Measurements from ENCODE around the gene ARHGAP24. TPM values are rescaled to one million over a fixed set of nuclear protein-coding genes. Genes with fewer than 3 reads are reported as not detected.
"Not testable (repeated sequence)": the region's sequence is repeated elsewhere in the genome, so short reads cannot be mapped to it uniquely, and the experiment has no call there.

ARHGAP24 gene
- total RNA-seq, 2 donors from 2014 or later, result 34.0 to 42.0 TPM

- Histone ChIP-seq H3K27ac (no peak overlapping the region), H3K4me1 (no peaks in the 10 kb centered on the region), H3K4me3 (no peak overlapping the region), H3K9me3 (no peaks in the 10 kb centered on the region), H3K27me3 (no peaks in the 10 kb centered on the region), H3K36me3 (no peaks in the 10 kb centered on the region)
- DNase-seq (ENCODE audit: low spot score), result no peak
- TF ChIP-seq CTCF (IDR thresholded peaks at IDR 0.05), result no peak
These were observed 436.0 kb downstream of the ARHGAP24 start for GRCh38 chr4:85910985-85911384.

- Histone ChIP-seq H3K27me3 (no peaks in the 10 kb centered on the region), H3K4me3 (no peak overlapping the region), H3K36me3 (no peaks in the 10 kb centered on the region), H3K4me1 (no peaks in the 10 kb centered on the region), H3K27ac (no peak overlapping the region), H3K9me3 (no peaks in the 10 kb centered on the region)
- no peak for DNase-seq (ENCODE audit: low spot score)
- no peak for TF ChIP-seq CTCF (IDR thresholded peaks at IDR 0.05)
These were observed 439.2 kb downstream of the ARHGAP24 start for GRCh38 chr4:85913931-85914694.

GRCh38 chr4:85915570-85915969 lies 440.6 kb downstream of the ARHGAP24 start:
- H3K27ac ChIP-seq; H3K4me1 ChIP-seq; H3K4me3 ChIP-seq; H3K27me3 ChIP-seq; DNase-seq (ENCODE audit: low spot score); H3K9me3 ChIP-seq; H3K36me3 ChIP-seq: not testable (repeated sequence)

- H3K36me3 ChIP-seq, result no peaks in the 10 kb centered on the region
- no peak for DNase-seq (ENCODE audit: low spot score)
These were observed 444.4 kb downstream of the ARHGAP24 start for GRCh38 chr4:85919200-85919887.

GRCh38 chr4:85925071-85925470 lies 450.1 kb downstream of the ARHGAP24 start:
- no peaks in the 10 kb centered on the region for H3K27me3 ChIP-seq
- no peaks in the 10 kb centered on the region for H3K36me3 ChIP-seq
- H3K9me3 ChIP-seq, result no peaks in the 10 kb centered on the region
- DNase-seq (ENCODE audit: low spot score), result no peak
- no peak overlapping the region for H3K4me3 ChIP-seq
- H3K4me1 ChIP-seq, result peaks cover 0 to 24% of the 10 kb centered on the region in 2 donors
- H3K27ac ChIP-seq, result no peak overlapping the region
- no peak for TF ChIP-seq CTCF (IDR thresholded peaks at IDR 0.05)

More at GRCh38 chr4:85919200-85919887, 444.4 kb downstream of the ARHGAP24 start:
- TF ChIP-seq CTCF (IDR thresholded peaks at IDR 0.05), result no peak
- no peaks in the 10 kb centered on the region for H3K4me1 ChIP-seq
- H3K4me3 ChIP-seq, result no peak overlapping the region
- no peak overlapping the region for H3K27ac ChIP-seq
- no peaks in the 10 kb centered on the region for H3K9me3 ChIP-seq
- no peaks in the 10 kb centered on the region for H3K27me3 ChIP-seq

- H3K4me1 ChIP-seq, result peaks cover 0 to 58% of the 10 kb centered on the region in 2 donors
- no peak overlapping the region for H3K27ac ChIP-seq
- TF ChIP-seq CTCF (IDR thresholded peaks at IDR 0.05), result no peak
These were observed 454.0 kb downstream of the ARHGAP24 start for GRCh38 chr4:85928775-85929591.

More at GRCh38 chr4:85928775-85929591, 454.0 kb downstream of the ARHGAP24 start:
- Histone ChIP-seq H3K36me3 (no peaks in the 10 kb centered on the region), H3K27me3 (no peaks in the 10 kb centered on the region), H3K9me3 (no peaks in the 10 kb centered on the region), H3K4me3 (no peak overlapping the region)
- no peak for DNase-seq (ENCODE audit: low spot score)

Measured in right atrium auricular region (tissue), 2 donors.